ENCODE data around the gene PLCH2. TPM values are rescaled to one million over a fixed set of nuclear protein-coding genes. Genes with fewer than 3 reads are reported as not detected.

Gene PLCH2
- total RNA-seq, 1 donor from 2014 or later: 0.92 TPM

GRCh38 chr1:2443277-2444137 lies 32.6 kb upstream of the PLCH2 start:
- H3K4me3 ChIP-seq (ENCODE audit: low read depth, low read length): no peak overlapping the region
- no peak for TF ChIP-seq CTCF (IDR thresholded peaks at IDR 0.05; ENCODE audit: insufficient read depth, low read length, poor library complexity, severe bottlenecking)
- peaks cover 33% of the 10 kb centered on the region for H3K27me3 ChIP-seq (ENCODE audit: control insufficient read depth, insufficient read depth, low read length)
- H3K36me3 ChIP-seq (ENCODE audit: control insufficient read depth, insufficient read depth, low read length): no peaks in the 10 kb centered on the region
- no peak for DNase-seq (ENCODE audit: low read depth)

- Histone ChIP-seq H3K4me3 (ENCODE audit: low read depth, low read length) (no peak overlapping the region), H3K27me3 (ENCODE audit: control insufficient read depth, insufficient read depth, low read length) (peaks cover 33% of the 10 kb centered on the region), H3K36me3 (ENCODE audit: control insufficient read depth, insufficient read depth, low read length) (no peaks in the 10 kb centered on the region)
- TF ChIP-seq CTCF (IDR thresholded peaks at IDR 0.05; ENCODE audit: insufficient read depth, low read length, poor library complexity, severe bottlenecking): no peak
- DNase-seq (ENCODE audit: low read depth): no peak
Observed at GRCh38 chr1:2444138-2444591, 31.9 kb upstream of the PLCH2 start.

- Histone ChIP-seq H3K36me3 (ENCODE audit: control insufficient read depth, insufficient read depth, low read length) (no peaks in the 10 kb centered on the region), H3K27me3 (ENCODE audit: control insufficient read depth, insufficient read depth, low read length) (peaks cover 33% of the 10 kb centered on the region), H3K4me3 (ENCODE audit: low read depth, low read length) (no peak overlapping the region)
- no peak for DNase-seq (ENCODE audit: low read depth)
- no peak for TF ChIP-seq CTCF (IDR thresholded peaks at IDR 0.05; ENCODE audit: insufficient read depth, low read length, poor library complexity, severe bottlenecking)
Observed at GRCh38 chr1:2445162-2445822, 30.8 kb upstream of the PLCH2 start.

GRCh38 chr1:2445823-2446215 lies 30.3 kb upstream of the PLCH2 start:
- peaks cover 33% of the 10 kb centered on the region for H3K27me3 ChIP-seq (ENCODE audit: control insufficient read depth, insufficient read depth, low read length)
- TF ChIP-seq CTCF (IDR thresholded peaks at IDR 0.05; ENCODE audit: insufficient read depth, low read length, poor library complexity, severe bottlenecking): no peak
- H3K4me3 ChIP-seq (ENCODE audit: low read depth, low read length): no peak overlapping the region
- no peak for DNase-seq (ENCODE audit: low read depth)
- H3K36me3 ChIP-seq (ENCODE audit: control insufficient read depth, insufficient read depth, low read length): no peaks in the 10 kb centered on the region

GRCh38 chr1:2446394-2446793 lies 29.7 kb upstream of the PLCH2 start:
- TF ChIP-seq CTCF (IDR thresholded peaks at IDR 0.05; ENCODE audit: insufficient read depth, low read length, poor library complexity, severe bottlenecking): no peak
- no peak for DNase-seq (ENCODE audit: low read depth)
- Histone ChIP-seq H3K4me3 (ENCODE audit: low read depth, low read length) (no peak overlapping the region), H3K27me3 (ENCODE audit: control insufficient read depth, insufficient read depth, low read length) (peaks cover 32% of the 10 kb centered on the region), H3K36me3 (ENCODE audit: control insufficient read depth, insufficient read depth, low read length) (no peaks in the 10 kb centered on the region)

Measured in kidney epithelial cell (primary cell).